ENCODE measurements around the gene IRX2.
A peak's percentile ranks its signal among the peaks of the same experiment; 100 is the strongest.

Gene IRX2

DNA sequence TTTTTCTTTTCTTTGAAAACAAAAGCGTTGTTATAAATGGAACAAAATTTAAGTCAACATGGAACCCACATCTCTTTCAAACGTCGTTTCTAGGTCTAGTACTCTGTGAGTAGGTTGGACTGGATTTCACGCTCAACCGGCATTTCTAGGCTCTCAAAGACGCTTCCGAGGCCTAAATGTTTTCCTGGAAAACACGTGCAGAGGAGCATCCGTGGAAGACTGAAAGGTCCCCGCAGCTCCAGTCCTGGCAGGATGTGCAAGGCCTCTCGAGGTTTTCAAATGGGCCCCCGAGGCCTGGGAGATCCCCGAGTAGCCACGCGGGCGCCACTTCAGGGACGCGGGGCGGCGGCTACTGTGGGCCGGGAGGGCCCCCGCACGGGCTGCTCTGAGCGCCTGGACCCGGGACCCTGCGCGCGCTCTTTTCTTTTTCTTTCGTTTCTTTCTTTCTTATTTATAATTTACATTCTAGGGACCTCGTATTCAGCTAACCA is 4.2 kb upstream of the IRX2 start:
- no peak for DNase-seq

DNA sequence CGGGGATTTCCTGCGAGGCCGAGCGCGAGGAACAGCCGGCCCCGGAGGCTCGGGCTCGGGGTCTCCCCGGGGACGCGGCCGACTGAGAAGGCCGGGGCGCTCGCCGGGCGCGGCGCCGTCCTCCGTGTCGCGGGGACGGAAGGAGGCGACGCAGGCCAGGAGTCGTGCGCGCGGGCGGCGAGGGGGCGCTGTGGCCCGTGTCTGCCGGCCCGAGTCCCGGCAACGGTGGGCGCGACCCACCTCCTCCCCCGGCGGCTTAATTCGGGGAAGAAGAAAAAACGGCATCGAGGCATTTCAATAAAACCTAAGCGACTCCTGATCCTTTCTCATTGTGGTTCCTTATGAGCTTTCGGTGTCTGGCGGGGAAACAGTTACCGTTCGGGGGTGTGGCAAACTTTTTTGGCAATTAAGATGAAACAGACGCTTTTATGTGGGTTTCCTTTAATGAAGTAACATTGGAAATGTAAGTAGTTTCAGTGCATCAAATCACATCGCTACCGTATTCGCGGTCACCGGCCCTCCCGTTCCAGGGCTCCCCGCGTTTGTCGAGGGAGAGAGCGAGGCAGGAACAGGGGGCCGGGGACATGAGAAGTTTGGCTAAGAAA is 3.7 kb upstream of the IRX2 start:
- DNase-seq, result no peak

DNA sequence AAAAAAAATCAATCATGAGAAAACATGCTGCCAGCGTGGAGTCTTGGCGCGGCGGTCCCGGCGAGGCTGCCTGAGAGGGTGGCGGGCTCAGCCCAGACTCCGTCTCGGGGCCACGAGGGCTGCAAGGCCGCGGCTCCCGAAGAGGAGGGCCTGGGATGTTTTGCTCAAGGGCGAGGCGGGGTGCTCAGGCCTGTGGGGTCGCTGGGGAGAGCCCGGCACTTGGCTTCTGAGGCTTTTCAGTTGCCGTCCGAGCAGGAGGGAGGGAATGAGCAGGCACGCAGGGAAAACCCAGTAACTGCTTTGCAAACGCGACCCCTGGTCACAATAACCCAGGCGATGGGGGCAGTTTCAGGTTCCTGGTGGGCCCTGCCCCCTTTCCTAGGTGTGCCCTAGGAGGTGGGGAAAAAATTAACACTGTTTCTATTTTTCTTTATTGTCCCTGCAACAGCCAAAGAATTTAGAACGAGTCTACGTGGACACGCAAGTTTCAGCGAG is 3.2 kb upstream of the IRX2 start:
- no peak for DNase-seq

DNA sequence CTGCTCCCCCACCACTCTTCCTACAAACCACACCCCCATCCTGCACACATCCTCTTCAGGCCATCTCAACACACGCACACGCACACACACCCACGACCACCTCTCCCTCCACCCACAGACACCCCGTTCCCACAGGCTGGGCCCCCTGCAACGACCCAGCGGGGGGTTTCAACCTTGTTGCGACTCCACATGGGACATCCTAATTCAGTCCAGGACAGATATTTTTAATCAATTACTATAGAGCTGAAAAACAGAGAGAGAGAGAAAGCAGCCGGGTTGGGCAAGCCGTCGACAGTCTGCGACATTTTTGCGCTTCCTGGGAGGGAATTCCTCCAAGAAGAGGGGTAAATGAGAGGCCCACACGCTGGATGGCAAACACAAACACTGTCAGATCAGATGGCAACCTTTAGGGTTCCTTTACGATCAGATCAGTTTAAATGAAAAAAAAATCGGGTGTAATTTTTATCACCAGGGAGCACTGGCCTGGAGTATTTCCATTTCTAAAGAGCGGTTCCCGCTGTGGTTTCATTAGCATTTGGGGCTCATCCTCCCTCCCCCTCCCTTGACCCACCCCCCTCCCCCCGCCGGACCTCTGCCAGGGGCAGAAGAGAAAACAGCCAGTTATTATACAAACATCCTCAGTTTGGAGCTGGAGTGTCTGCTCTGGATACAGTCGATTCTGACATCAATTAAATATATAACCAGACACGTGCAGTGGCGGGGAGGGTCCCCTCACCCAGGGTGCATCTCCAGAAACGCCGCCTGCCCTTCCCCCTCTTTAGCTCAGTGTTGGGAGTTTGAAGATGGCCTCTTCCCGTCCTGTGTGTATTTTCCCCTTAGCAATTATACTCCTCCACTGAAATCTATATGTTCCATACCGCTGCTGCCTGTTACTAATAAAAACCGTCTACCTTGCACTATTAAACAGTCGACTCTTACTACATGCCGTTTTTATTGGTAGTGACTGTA is 2.3 kb upstream of the IRX2 start:
- DNase-seq, result no peak

DNA sequence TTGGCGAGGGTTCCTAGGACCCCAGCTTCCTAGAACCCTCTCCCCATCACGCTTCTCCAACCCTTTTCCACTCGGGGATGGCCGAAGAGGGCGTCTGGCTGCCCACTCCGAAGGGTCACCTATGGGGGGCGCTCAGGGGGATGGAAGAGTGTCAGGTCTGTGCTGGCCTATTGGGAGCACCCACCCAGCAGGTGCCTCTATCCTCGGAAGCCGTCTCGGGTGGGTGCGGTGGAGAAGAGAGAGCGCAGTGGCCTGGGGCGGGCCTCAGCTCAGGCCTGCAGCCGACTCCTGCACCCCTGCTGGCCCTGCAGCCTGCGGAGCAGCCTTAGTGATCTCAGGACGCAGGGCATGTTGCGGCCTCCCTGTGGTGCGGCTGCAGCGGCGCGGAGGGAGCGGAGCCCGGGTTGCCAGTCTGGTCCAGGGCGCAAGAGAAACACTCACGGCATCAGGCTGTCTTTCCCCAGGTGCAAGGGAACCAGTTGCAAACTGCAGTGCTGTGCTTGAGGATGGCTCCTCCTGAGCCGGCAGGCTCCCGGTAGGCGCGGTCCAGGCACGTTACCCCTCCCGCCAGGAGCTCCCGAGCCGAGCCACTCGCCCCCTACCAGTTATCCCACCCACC is 1.5 kb upstream of the IRX2 start:
- no peak for DNase-seq

DNA sequence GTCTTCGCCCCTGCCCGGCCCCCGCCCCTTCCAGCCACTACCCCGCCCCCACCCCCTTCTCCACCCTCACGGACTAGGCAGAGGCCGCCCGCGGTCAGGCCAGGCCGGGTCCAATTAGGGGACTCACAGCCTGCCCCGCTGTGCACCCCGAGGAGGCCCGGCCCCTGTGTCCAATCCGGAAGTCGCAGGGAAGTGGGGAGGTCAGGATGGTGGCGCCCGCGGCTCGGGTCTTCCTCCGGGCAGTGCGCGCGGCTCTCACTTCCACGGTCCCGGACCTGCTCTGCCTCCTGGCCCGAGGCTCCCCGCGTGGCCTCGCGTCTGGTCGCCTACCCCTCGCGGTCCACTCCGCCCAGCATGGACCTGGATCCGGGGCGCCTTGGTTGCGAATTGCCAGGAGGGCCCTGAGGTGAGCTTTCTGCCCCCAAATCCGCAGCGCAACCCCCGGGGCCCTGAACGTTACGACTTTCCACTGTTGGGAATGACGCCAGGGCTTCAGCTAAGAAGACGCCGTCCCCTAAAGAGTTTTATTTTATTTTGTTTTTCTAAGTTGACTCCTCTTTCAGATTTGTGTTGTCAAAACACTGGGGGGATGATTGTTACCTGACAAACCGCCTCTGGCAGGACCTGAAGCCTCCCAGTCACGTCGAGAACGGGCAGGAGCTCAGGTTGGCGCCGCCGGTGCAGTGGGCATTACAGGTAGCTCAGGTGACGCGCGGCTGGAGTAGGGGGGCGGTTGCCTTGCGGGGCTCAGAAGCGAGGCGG is 763 bp upstream of the IRX2 start:
- peak; percentile 50 for DNase-seq

DNA sequence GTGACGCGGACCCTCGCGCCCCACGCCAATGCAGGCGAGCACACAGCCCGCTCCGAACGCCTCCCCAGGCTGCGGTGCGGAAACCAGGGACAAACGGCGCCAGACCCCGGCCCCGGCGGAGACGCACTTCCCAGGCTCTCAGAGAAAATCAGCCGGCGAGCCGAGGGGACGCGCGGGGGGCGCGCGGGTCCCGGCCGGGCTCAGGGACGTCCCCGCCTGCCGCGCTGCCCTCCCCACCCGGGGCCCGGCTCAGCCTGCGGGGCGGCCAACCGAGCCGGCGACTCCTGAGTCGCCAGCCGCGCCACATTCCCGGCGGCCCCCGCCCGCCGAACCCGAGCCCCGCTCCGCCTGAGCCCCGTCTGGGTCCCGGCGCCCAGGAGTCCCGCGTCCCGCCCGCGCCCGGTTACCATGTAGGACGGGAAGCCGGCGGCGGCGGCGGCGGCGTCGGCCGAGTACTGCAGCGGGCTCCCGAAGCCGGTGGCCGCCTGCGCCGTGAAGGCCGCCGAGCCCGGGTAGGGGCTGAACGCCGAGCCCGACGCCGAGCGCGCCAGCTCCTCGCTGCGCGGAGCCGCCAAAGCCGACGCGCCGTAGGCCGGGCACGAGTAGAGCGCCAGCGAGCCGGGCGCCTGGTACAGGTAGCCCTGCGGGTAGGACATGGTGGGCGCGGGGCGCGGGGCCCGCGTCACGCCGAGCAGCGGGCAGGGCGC is 566 bp downstream of the IRX2 start:
- peak; percentile 48 for DNase-seq

DNA sequence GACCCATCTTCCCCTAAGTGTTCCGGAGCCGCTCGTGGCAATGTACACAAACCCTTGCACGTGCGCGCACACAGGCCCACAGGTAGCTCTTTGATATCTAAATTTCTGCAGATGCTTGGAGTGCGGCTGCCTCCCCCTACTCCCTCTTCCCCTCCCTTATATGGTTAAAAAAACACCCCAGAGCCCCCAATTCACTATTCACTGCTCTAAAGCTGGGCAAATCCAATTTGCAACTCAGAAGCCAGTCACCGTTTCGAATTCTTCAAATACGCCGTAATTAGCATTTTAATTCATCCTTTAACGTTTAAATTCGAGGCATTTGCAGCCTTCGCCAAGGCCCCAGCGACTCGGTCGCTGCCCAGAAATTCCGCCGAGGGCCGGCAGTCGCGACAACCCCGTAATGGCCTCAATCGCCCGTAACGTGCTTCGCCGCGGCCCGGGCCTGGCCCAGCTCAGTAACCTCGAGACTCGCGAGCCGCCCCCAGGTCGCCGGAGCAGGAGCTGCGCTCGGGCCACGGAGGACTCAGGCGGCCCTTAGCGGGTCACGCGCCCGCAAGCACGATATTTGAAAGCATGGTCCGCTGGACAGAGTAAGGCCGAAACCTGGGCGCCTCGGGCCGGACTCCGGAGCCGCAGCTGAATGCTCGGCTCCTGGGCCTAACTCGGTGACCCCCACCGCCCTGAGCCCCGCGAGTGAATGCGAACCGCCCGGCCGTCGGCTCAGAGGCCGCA is 1.3 kb downstream of the IRX2 start:
- DNase-seq, result peak; percentile 32

DNA sequence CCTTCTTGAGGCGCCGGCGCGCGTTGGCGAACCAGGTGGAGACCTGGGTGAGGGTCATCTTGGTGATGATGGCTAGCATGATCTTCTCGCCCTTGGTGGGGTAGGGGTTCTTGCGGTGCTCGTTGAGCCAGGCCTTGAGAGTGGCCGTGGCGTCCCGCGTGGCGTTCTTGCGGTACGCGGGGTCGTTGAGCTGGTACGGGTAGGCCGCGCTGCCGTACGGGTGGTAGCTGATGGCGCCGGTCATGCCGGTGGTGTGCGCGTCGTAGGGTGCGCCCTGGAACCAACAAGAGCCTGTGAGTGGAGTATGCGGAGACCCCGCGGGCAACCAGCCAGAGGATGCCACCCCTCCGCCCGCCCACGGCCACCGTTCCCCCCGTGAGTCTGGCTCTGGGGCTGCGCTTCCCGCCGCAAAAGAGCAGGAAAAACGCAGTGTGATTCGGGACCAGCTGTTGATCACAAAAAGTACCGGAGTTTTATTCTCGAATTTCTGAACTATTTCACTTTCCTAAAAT is 1.9 kb downstream of the IRX2 start:
- no peak for DNase-seq

DNA sequence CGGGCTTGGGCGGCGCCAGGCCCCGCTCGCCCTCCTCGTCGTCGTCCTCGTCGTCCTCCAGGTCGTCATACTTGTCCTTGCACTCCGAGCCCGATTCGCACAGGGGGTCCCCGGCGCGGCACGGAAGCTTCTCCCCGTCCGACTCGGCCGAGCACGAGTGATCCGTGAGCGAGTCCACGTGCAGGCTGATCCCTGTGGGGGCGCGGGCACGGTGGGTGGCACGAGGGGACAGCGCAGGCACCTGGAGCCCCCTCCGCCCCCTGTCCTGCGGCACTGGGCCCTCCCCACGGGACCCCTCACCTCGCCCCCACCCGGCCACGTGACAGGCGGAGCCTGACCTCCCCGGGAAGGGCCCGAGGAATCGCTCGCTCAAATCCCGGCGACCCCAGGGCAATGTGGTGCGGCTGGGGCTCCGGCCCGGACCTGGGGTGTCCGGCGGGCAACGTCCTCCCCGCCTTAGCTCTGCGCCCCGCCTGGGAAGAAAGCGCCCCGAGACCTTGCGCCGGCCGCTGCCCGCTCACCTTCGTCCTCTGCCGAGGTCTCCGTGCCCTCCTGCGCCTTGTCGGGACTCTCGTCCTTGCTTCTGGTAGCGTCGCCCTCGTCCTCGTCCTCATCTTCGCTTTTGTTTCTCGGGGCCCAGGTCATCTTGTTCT is 2.5 kb downstream of the IRX2 start:
- no peak for DNase-seq

DNA sequence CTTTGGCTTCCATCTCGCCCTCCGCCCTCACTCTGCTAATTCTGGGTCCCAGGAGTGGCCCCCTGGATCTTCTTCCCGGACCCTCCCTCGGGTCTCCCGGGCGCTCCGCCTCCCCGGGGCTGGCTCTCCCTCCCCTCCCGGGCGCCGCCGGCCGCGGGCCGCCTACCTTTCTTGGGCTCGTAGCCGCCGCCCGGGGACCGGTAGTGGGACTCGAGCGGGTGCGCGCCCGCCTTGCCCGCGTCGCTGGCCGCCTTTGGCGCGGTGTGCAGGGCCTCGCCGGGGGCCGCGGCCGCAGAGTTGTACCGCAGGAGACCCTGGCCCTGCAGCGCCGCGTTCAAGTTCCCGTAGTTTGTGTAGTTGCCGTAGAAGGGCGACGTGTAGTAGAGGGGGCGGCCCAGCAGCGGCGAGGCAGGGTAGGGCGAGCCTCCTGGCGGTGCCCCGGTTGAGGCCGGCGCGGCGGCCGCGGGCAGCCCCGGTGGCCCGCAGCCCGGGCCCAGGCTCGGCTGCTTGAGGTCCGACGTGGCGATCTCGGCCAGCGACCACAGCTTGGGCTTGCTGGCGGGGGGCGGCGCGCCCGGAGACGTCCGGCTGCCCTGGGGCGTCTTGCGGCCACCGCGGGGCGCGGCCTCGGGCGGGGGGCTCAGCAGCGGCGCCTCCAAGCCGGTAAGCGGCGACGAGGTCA is 3.2 kb downstream of the IRX2 start:
- DNase-seq, result no peak

DNA sequence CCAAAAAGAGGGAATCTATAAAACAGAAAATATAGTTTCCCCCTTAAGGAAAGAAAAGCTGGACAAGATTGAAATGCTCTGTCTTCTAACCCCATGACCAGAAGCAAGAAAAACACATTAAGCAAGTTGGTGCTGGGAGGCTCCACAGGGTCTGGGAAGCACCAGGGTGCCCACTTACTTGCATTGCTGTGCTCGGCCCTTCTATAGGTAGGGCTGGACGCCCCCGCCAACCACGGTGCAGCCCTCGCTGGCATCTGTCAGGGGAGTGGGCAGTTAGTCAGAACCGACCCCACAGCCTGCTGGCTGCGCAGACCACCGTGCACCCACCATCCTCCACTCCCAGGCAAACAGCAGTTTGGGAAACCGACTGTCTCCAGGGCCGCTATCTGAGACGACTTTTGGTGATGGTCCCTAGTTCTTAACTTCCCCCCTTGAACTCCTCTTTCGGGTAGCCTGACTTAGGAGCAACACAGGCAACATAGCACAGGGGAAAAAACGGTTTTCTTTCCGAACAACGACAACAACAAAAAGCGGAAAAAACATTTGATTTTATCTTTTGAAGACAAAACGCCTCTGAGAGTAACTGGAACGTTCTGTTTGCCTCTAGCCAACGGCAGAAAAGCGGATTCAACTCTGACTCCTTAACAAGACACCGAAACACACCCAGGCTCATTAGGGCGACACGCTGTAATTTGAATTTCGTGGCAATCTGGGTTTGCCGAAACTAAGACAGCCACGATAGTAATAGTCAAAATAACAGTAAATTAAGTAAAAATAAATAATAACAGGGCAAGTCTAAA is 3.9 kb downstream of the IRX2 start:
- DNase-seq, result no peak

DNA sequence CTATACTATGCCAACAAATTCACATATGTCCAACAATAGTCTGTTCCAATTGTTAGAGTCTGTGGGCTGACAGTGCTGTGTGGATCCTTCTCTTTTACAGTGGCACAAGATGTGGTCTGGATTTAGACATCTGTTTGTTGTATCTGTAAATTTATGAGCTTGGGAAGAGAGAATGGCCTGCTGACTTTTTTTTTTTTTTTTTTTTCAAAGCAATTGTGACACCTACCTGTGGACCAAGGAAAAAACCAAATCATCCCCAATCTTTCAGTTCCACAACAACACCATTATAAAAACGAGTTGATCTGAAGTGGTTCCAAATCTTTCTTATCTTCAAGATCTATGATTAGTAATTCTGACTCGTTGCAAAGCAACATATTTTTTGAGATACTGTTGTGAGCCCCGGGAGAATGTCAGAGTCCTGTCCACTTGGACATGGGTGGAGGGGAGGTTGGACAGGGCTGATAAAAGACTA is 4.9 kb downstream of the IRX2 start:
- no peak for DNase-seq

DNA sequence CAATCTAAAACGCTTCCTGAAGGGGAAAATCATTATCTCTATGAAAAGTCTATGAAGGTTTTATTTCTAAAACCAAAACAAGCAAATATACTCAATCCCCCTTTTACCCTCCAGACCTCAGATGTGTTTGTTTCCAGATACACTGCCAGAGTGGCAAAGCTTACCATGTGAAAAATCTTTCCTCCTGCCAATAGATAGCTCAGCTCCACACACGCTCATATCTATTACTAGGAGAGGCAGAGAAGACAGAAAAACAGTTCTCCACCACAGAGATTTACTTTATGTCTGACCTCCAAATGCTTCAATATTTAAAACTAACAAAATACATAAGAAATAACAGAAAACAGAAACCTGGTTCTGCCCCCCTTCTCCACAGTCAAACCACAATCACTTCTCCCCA is 7.0 kb downstream of the IRX2 start:
- DNase-seq, result no peak

DNA sequence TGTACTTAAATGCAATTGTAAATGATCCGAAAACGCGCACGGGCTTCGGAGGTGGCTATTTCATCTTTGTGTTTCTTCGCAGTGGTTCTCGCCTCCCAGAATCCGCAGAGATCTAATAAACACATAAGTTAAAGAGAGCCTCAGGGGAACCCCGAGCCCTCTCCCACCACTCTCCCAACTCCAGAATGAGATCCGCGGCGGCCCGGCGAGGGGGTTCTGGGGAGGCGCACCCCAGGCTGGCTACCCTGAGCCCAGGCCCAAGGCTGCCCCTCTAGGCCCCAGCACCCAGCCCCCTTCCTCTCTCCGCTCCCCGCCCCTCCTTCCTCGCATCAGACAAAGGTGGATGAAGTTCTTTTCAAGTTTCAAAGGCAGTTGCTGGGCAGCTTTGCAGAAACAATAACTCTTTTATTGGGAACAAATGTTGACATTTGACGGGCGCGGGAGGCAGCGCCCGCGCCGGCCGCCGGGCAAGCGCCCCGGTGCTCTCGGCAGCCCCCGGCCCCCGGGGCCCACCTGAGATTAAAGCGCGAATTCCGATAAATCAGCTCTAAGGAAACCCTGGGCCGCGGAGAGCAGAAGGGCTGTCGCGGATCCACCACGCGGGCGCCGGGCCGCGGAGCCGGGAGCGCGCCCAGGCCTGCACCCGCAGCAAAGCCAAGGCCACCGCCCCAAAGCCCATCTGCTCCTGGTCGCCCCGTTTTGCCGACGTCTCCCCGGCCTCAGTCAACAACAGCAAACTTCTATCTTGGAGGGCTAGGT is 8.4 kb downstream of the IRX2 start:
- DNase-seq, result no peak

DNA sequence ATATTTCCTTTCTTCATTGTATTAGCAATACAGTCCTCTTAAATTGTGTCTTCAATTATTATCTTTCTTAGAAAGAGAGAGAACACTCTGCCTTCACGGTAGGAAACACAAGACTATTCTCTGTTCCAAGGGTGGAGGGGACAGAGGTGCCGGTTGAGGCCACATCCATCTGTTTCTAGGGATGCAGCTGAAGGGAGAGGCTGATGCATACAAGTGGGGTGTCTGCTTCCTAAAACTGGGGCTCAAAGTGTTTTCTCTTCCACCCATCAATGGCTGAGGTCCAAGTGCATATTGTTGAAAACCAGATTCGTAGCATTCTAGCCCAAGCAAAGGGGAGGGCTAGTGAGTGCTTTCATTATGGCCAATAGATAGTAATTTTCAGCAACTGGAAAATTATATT is 9.5 kb downstream of the IRX2 start:
- DNase-seq, result no peak

DNA sequence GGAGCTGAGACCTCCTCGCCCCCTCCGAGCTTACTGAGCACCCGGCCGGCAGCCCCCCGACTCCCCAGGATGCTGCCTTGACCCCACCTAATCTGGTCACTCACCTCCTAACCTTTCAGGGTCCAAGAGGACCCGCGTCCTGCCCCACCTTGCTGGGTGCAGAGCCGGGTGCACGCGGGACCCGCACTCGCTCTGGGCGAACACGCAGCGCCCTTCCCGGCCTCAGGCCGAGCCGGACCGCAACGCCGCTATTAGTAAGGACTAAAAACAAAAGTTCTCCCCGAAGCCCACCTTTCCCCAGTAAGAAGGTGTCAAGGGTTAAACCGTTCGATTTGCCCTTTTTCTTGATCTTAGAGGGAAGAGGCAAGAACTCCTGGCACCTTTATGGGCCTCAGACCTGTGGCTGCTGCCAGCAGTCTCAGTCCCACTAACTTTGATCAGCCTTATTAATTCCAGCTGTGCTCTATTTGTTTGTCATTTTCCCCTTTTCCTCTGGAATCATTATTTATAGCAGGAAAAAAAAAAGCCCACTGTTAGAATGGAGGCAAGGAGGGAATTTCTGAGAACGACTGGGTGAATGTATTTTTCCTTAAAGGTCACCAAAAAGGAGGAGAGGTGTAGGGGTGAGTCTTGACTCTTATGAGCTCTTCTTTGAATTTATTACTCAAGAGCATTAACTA is 10.5 kb downstream of the IRX2 start:
- no peak for DNase-seq

Measured in NCI-H82 (cell line).